Stimulated activated memory B cell treated with anti-CD40 and anti-IgM and Interleukin-4, amounts not matched to agents 10 μg/mL and 1 μg/mL and 100 μg/mL, for 72 hours (primary cell): ENCODE measurements around the gene KLF13.
A peak's percentile ranks its signal among the peaks of the same experiment; 100 is the strongest.

ENCODE experiments used
- ATAC-seq: fragments of 150-1000 bp; cut with Tn5 transposase; 2 replicates; pipeline ENCODE4 v1.10.0; 2021
- H3K27ac Mint-ChIP-seq: one replicate; pipeline ENCODE4 v1.8.0; 2022; ENCODE audit warnings: mild to moderate bottlenecking, mixed read lengths
- H3K27me3 Mint-ChIP-seq: one replicate; pipeline ENCODE4 v1.8.0; 2022; ENCODE audit warnings: mixed read lengths
- H3K36me3 Mint-ChIP-seq: one replicate; pipeline ENCODE4 v1.8.0; 2022; ENCODE audit warnings: mixed read lengths
- H3K4me1 Mint-ChIP-seq: one replicate; pipeline ENCODE4 v1.8.0; 2022; ENCODE audit warnings: mixed read lengths
- H3K4me3 Mint-ChIP-seq: one replicate; pipeline ENCODE4 v1.8.0; 2022; ENCODE audit warnings: mild to moderate bottlenecking, moderate library complexity, mixed read lengths
- H3K9me3 Mint-ChIP-seq: one replicate; pipeline ENCODE4 v1.8.0; 2022; ENCODE audit warnings: mixed read lengths

The KLF13 gene

GRCh38 chr15:31378363-31378903 is 51.8 kb downstream of the KLF13 start:
- Mint-ChIP-seq H3K9me3 (no peaks in the 10 kb centered on the region), H3K27ac (peak overlapping the region; percentile 68), H3K4me1 (peaks cover 50% of the 10 kb centered on the region), H3K27me3 (no peaks in the 10 kb centered on the region), H3K36me3 (peaks cover 45% of the 10 kb centered on the region), H3K4me3 (no peak overlapping the region)
- ATAC-seq: no peak

GRCh38 chr15:31379042-31379441 is 52.4 kb downstream of the KLF13 start:
- ATAC-seq: no peak
- Mint-ChIP-seq H3K4me3 (no peak overlapping the region), H3K4me1 (peaks cover 44% of the 10 kb centered on the region), H3K9me3 (no peaks in the 10 kb centered on the region), H3K27ac (peak overlapping the region; percentile 68), H3K36me3 (peaks cover 39% of the 10 kb centered on the region), H3K27me3 (no peaks in the 10 kb centered on the region)

GRCh38 chr15:31379577-31379976 is 52.9 kb downstream of the KLF13 start:
- Mint-ChIP-seq H3K27me3 (no peaks in the 10 kb centered on the region), H3K9me3 (no peaks in the 10 kb centered on the region), H3K4me1 (peaks cover 38% of the 10 kb centered on the region), H3K4me3 (no peak overlapping the region), H3K36me3 (peaks cover 36% of the 10 kb centered on the region), H3K27ac (peak overlapping the region; percentile 37)
- no peak for ATAC-seq

GRCh38 chr15:31381801-31382712 is 55.4 kb downstream of the KLF13 start:
- ATAC-seq: peak; percentile 8
- Mint-ChIP-seq H3K4me1 (peaks cover 28% of the 10 kb centered on the region), H3K27ac (peak overlapping the region; percentile 48), H3K36me3 (peaks cover 36% of the 10 kb centered on the region), H3K9me3 (no peaks in the 10 kb centered on the region), H3K27me3 (no peaks in the 10 kb centered on the region), H3K4me3 (no peak overlapping the region)

GRCh38 chr15:31382713-31383045 is 56.0 kb downstream of the KLF13 start:
- Mint-ChIP-seq H3K27ac (peak overlapping the region; percentile 28), H3K9me3 (no peaks in the 10 kb centered on the region), H3K36me3 (peaks cover 36% of the 10 kb centered on the region), H3K27me3 (no peaks in the 10 kb centered on the region), H3K4me1 (peaks cover 29% of the 10 kb centered on the region), H3K4me3 (no peak overlapping the region)
- ATAC-seq: peak; percentile 24

GRCh38 chr15:31383139-31383538 is 56.5 kb downstream of the KLF13 start:
- Mint-ChIP-seq H3K27ac (peak overlapping the region; percentile 28), H3K9me3 (no peaks in the 10 kb centered on the region), H3K4me3 (no peak overlapping the region), H3K4me1 (peaks cover 31% of the 10 kb centered on the region), H3K36me3 (peaks cover 34% of the 10 kb centered on the region), H3K27me3 (no peaks in the 10 kb centered on the region)
- ATAC-seq: no peak

GRCh38 chr15:31384568-31384967 is 57.9 kb downstream of the KLF13 start:
- Mint-ChIP-seq H3K27me3 (no peaks in the 10 kb centered on the region), H3K4me3 (no peak overlapping the region), H3K36me3 (peaks cover 20% of the 10 kb centered on the region), H3K4me1 (peaks cover 22% of the 10 kb centered on the region), H3K9me3 (no peaks in the 10 kb centered on the region), H3K27ac (no peak overlapping the region)
- ATAC-seq: no peak

- no peak overlapping the region for H3K4me3 Mint-ChIP-seq
- no peak overlapping the region for H3K27ac Mint-ChIP-seq
- no peaks in the 10 kb centered on the region for H3K9me3 Mint-ChIP-seq
- H3K4me1 Mint-ChIP-seq: peaks cover 22% of the 10 kb centered on the region
- H3K36me3 Mint-ChIP-seq: peaks cover 9% of the 10 kb centered on the region
- no peaks in the 10 kb centered on the region for H3K27me3 Mint-ChIP-seq
- ATAC-seq: no peak
Observed at GRCh38 chr15:31385736-31386135, 59.1 kb downstream of the KLF13 start.

GRCh38 chr15:31387092-31387478 is 60.5 kb downstream of the KLF13 start:
- Mint-ChIP-seq H3K36me3 (no peaks in the 10 kb centered on the region), H3K27ac (no peak overlapping the region), H3K4me3 (no peak overlapping the region), H3K4me1 (peaks cover 14% of the 10 kb centered on the region), H3K27me3 (no peaks in the 10 kb centered on the region), H3K9me3 (no peaks in the 10 kb centered on the region)
- ATAC-seq: no peak

- no peak for ATAC-seq
- H3K4me1 Mint-ChIP-seq: peaks cover 14% of the 10 kb centered on the region
- H3K36me3 Mint-ChIP-seq: no peaks in the 10 kb centered on the region
- no peak overlapping the region for H3K4me3 Mint-ChIP-seq
- H3K9me3 Mint-ChIP-seq: no peaks in the 10 kb centered on the region
- no peaks in the 10 kb centered on the region for H3K27me3 Mint-ChIP-seq
- H3K27ac Mint-ChIP-seq: no peak overlapping the region
Observed at GRCh38 chr15:31387479-31388118, 61.0 kb downstream of the KLF13 start.

- H3K27me3 Mint-ChIP-seq: no peaks in the 10 kb centered on the region
- H3K4me3 Mint-ChIP-seq: no peak overlapping the region
- no peak for ATAC-seq
- H3K36me3 Mint-ChIP-seq: no peaks in the 10 kb centered on the region
- peaks cover 28% of the 10 kb centered on the region for H3K4me1 Mint-ChIP-seq
- H3K9me3 Mint-ChIP-seq: no peaks in the 10 kb centered on the region
- H3K27ac Mint-ChIP-seq: no peak overlapping the region
Observed at GRCh38 chr15:31389576-31389975, 62.9 kb downstream of the KLF13 start.

GRCh38 chr15:31390029-31390428 is 63.4 kb downstream of the KLF13 start:
- Mint-ChIP-seq H3K4me1 (peaks cover 32% of the 10 kb centered on the region), H3K4me3 (no peak overlapping the region), H3K36me3 (no peaks in the 10 kb centered on the region), H3K27me3 (no peaks in the 10 kb centered on the region), H3K9me3 (no peaks in the 10 kb centered on the region), H3K27ac (no peak overlapping the region)
- ATAC-seq: no peak

- H3K36me3 Mint-ChIP-seq: no peaks in the 10 kb centered on the region
- H3K4me1 Mint-ChIP-seq: peaks cover 29% of the 10 kb centered on the region
- peak overlapping the region; percentile 2 for H3K27ac Mint-ChIP-seq
- H3K27me3 Mint-ChIP-seq: no peaks in the 10 kb centered on the region
- no peak overlapping the region for H3K4me3 Mint-ChIP-seq
- no peak for ATAC-seq
- H3K9me3 Mint-ChIP-seq: no peaks in the 10 kb centered on the region
Observed at GRCh38 chr15:31390777-31391486, 64.3 kb downstream of the KLF13 start.

- peak overlapping the region; percentile 83 for H3K27ac Mint-ChIP-seq
- H3K4me3 Mint-ChIP-seq: peak overlapping the region; percentile 80
- H3K27me3 Mint-ChIP-seq: no peaks in the 10 kb centered on the region
- peak; percentile 93 for ATAC-seq
- peaks cover 24% of the 10 kb centered on the region for H3K4me1 Mint-ChIP-seq
- no peaks in the 10 kb centered on the region for H3K9me3 Mint-ChIP-seq
- no peaks in the 10 kb centered on the region for H3K36me3 Mint-ChIP-seq
Observed at GRCh38 chr15:31391687-31392671, 65.3 kb downstream of the KLF13 start.
